Kidney (tissue), 14 donors: ENCODE measurements around the gene SLC6A16. TPM values are rescaled to one million over a fixed set of nuclear protein-coding genes. Genes with fewer than 3 reads are reported as not detected.

Source experiments
- DNase-seq, 5 donors: peaks; one replicate each; pipeline ENCODE4 v3.0.0-alpha.2; 2013 to 2020
- FAIRE-seq: peaks from 2 replicates; lab custom pipeline; 2012; peaks lifted over from hg19 to GRCh38; lab: Jason Lieb, UNC
- H3K27ac ChIP-seq, 2 donors: one replicate each; pipeline ENCODE4 v1.7.0; 2013; ENCODE audit warnings: low read depth in 2 of 2, low read length in 2 of 2, inconsistent platforms in 1 of 2
- H3K27me3 ChIP-seq: one replicate; pipeline ENCODE4 v1.7.1; 2013; ENCODE audit warnings: low read length, inconsistent platforms; ENCODE audit not compliant: control insufficient read depth, insufficient read depth
- H3K36me3 ChIP-seq, 3 donors: one replicate each; pipeline versions ENCODE4 v1.7.0 to v1.7.1; 2013; ENCODE audit warnings: low read length in 3 of 3, control low read depth in 1 of 3, inconsistent platforms in 1 of 3; ENCODE audit not compliant: insufficient read depth in 3 of 3, control insufficient read depth in 2 of 3
- H3K4me1 ChIP-seq, 3 donors: one replicate each; pipeline versions ENCODE4 v1.7.0 to v1.7.1; 2013; ENCODE audit warnings: low read length in 3 of 3, inconsistent platforms in 1 of 3, low read depth in 1 of 3; ENCODE audit not compliant: control insufficient read depth in 2 of 3, insufficient read depth in 2 of 3
- H3K4me3 ChIP-seq, 3 donors: one replicate each; pipeline versions ENCODE4 v1.7.0 to v1.8.1; 2013; ENCODE audit warnings: low read length in 3 of 3, control low read depth in 1 of 3, inconsistent platforms in 1 of 3
- H3K9ac ChIP-seq, 3 donors: one replicate each; pipeline versions ENCODE4 v1.7.0 to v1.7.1; 2013; ENCODE audit warnings: low read length in 3 of 3, control low read depth in 1 of 3, inconsistent platforms in 1 of 3
- H3K9me3 ChIP-seq, 3 donors: one replicate each; pipeline versions ENCODE4 v1.7.0 to v1.7.1; 2013; ENCODE audit warnings: low read length in 3 of 3, control low read depth in 1 of 3, inconsistent platforms in 1 of 3; ENCODE audit not compliant: control insufficient read depth in 2 of 3, insufficient read depth in 1 of 3
- intact Hi-C: fragments of 100-400 bp; cut with DNase I; formaldehyde crosslinking; loops from one replicate; pipeline ENCODE4 v1.11.1; 2022
- polyA plus RNA-seq: library from polyadenylated mRNA; stranded (reverse); fragments of 350-450 nt; fragmentation: Illumina TruSeq; extraction: RNeasy Lipid Tissue Mini Kit (QIAGEN cat#74804); gene quantifications from one replicate; pipeline ENCODE4 v1.2.3, GENCODE V29; 2014; ENCODE audit warnings: low read depth, low replicate concordance; ENCODE audit not compliant: insufficient read depth
- total RNA-seq: library from RNA; stranded (reverse); fragmentation: NEBNext Ultra II Directional; extraction: Animal tissue kit (Norgen Biotek cat#: 25700); gene quantifications from one replicate; pipeline ENCODE4 v1.2.1, GENCODE V29; 2021
- TF ChIP-seq, protein P1 (sequence below): IDR thresholded peaks from 3 replicates; pipeline ENCODE4 v1.5.1; 2012; ENCODE audit warnings: mild to moderate bottlenecking, moderate library complexity, borderline replicate concordance; ENCODE audit not compliant: insufficient read depth; ENCODE audit errors: extremely low read depth
- donor health status: control.
- donor health status: control.
- donor health status: control.
- donor health status: control.
- donor health status: control.
- donor health status: DM: yes; HTN: yes; CAD: no.
- donor health status: Normal renal cell carcinoma (clear cell type).

SLC6A16 gene
- total and polyA plus RNA-seq, 2 donors from 2014 or later, result 1.5 to 3.7 TPM

DNA sequence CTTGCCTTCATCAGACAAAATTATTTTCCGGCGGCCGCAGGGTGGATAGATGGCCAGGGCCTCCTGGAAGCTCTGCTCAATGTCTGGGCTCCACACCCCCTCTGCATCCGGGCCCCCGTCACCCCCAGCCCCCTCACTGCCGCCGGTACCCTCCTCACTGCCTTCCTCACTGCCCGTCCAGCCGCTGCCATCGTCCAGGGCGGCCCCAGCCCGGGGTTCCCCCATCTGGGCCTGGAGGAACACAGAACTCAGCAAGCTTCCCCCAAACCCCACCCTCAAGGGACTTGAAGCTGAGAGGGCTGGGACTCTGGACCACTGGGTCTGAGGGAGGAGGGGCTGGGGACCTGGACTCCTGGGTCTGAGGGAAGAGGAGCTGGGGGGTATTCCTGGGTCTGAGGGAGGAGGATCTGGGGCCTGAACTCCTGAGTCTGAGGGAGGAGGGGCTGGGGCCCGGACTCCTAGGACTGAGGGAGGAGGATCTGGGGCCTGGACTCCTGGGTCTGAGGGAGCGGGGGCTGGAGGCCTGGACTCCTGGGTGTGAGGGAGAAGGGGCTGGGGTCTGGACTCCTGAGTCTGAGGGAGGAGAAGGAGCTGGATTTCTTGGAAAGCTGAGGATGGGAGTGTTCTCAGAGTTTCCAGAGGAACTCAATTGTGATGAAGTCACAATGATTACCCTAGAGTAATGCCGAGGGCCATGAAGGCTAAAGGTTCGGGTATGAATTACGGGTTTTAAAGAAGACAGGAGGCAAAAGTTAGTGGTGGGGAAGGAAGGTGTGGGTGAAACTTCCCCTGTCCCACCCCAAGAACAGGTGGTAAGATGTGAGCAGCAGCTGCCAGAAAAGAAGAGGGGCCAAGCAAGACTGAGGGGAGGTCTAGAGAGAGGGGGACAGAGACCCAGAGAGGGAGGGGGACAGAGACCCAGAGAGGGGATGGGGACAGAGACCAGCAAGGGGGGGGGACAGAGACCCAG lies 35.1 kb upstream of the SLC6A16 start:
- Histone ChIP-seq H3K27ac (peak overlapping the region; percentile 43 to 78), H3K4me1 (peaks cover 0 to 13% (median 0%) of the 10 kb centered on the region in 3 donors), H3K9me3 (no peaks in the 10 kb centered on the region), H3K9ac (no peak overlapping the region), H3K36me3 (peaks cover 0 to 2% (median 0%) of the 10 kb centered on the region in 3 donors), H3K27me3 (no peaks in the 10 kb centered on the region), H3K4me3 (peak overlapping the region in 1 of 3 donors; percentile 11)
- DNase-seq, result no peak
- no peak for FAIRE-seq
- intact Hi-C loops, result no loop called here
- TF ChIP-seq, protein P1, sequence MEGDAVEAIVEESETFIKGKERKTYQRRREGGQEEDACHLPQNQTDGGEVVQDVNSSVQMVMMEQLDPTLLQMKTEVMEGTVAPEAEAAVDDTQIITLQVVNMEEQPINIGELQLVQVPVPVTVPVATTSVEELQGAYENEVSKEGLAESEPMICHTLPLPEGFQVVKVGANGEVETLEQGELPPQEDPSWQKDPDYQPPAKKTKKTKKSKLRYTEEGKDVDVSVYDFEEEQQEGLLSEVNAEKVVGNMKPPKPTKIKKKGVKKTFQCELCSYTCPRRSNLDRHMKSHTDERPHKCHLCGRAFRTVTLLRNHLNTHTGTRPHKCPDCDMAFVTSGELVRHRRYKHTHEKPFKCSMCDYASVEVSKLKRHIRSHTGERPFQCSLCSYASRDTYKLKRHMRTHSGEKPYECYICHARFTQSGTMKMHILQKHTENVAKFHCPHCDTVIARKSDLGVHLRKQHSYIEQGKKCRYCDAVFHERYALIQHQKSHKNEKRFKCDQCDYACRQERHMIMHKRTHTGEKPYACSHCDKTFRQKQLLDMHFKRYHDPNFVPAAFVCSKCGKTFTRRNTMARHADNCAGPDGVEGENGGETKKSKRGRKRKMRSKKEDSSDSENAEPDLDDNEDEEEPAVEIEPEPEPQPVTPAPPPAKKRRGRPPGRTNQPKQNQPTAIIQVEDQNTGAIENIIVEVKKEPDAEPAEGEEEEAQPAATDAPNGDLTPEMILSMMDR, result no peak

DNA sequence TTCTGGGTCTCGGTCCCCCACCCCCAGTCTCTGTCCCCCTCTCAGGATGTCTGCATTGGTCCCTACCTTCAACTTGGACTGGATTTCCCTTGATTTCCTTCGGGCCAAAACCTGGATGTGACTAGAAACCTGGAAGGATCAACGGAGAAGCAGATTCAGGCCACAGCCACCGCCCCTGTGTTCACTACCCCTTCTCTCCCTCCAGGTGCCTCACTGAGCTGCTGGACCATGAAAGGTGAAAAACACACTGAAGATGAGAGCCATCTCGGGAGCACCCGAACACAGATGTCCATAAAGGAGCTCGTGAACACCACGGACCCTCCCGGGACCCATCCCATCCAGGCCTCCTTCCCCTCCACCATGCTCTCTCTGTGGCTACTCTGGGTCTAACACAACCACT lies 32.2 kb upstream of the SLC6A16 start:
- FAIRE-seq (no peak), DNase-seq (no peak)
- H3K4me1 ChIP-seq, result peaks cover 0 to 8% (median 0%) of the 10 kb centered on the region in 3 donors
- intact Hi-C loops, result no loop called here
- H3K27me3 ChIP-seq, result no peaks in the 10 kb centered on the region
- TF ChIP-seq, protein P1, result no peak
- H3K27ac ChIP-seq, result peak overlapping the region; percentile 29 to 83
- H3K9ac ChIP-seq, result no peak overlapping the region
- H3K4me3 ChIP-seq, result no peak overlapping the region
- H3K36me3 ChIP-seq, result peaks cover 0 to 2% (median 2%) of the 10 kb centered on the region in 3 donors
- no peaks in the 10 kb centered on the region for H3K9me3 ChIP-seq

DNA sequence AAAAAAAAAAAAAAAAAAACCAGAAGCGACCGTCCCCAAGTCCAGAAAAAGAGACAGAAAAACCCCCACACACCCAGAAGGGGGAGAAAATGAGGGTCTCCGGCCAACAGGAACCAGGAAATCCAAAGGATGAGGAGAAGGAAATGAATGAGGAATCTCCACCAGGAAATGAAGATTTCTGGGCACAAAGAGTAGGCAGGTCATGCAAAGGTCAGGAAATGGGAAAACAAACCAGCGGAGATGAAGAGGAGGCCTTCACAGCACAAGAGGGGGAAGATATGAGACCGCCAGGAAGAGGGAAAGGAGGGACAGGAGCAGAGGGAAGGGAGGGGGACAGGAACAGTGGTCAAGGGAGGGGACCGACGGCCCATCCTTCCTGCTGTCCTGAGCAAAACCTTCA lies 31.4 kb upstream of the SLC6A16 start:
- peak overlapping the region; percentile 29 to 83 for H3K27ac ChIP-seq
- peaks cover 0 to 8% (median 0%) of the 10 kb centered on the region in 3 donors for H3K4me1 ChIP-seq
- FAIRE-seq, result no peak
- peak in 1 of 5 donors; percentile 29 for DNase-seq
- H3K27me3 ChIP-seq, result no peaks in the 10 kb centered on the region
- no peak overlapping the region for H3K4me3 ChIP-seq
- peaks cover 0 to 2% (median 2%) of the 10 kb centered on the region in 3 donors for H3K36me3 ChIP-seq
- no peaks in the 10 kb centered on the region for H3K9me3 ChIP-seq
- TF ChIP-seq, protein P1, result no peak
- no peak overlapping the region for H3K9ac ChIP-seq
- intact Hi-C loops, result no loop called here
